ENCODE results near the gene RAP1GDS1. TPM values are rescaled to one million over a fixed set of nuclear protein-coding genes. Genes with fewer than 3 reads are reported as not detected.
A peak's percentile ranks its signal among the peaks of the same experiment; 100 is the strongest.

RAP1GDS1 gene
- total RNA-seq, 1 donor from 2014 or later: 49.4 TPM

GRCh38 chr4:98482503-98482846 lies 221.3 kb downstream of the RAP1GDS1 start:
- no peak for DNase-seq (ENCODE audit: low spot score)

GRCh38 chr4:98482847-98483806 lies 221.9 kb downstream of the RAP1GDS1 start:
- no peak for DNase-seq (ENCODE audit: low spot score)

- DNase-seq (ENCODE audit: low spot score): no peak
Observed at GRCh38 chr4:98484031-98484430, 222.8 kb downstream of the RAP1GDS1 start.

GRCh38 chr4:98485816-98486345 lies 224.7 kb downstream of the RAP1GDS1 start:
- DNase-seq (ENCODE audit: low spot score): no peak

- no peak for DNase-seq (ENCODE audit: low spot score)
Observed at GRCh38 chr4:98490251-98490650, 229.1 kb downstream of the RAP1GDS1 start.

GRCh38 chr4:98491899-98492559 lies 230.8 kb downstream of the RAP1GDS1 start:
- DNase-seq (ENCODE audit: low spot score): peak; percentile 78

GRCh38 chr4:98493296-98493695 lies 232.1 kb downstream of the RAP1GDS1 start:
- DNase-seq (ENCODE audit: low spot score): no peak

Other genes starting within 250 kb of the RAP1GDS1 start
- 3.4 TPM for gene STPG2, start 117.9 kb upstream of the RAP1GDS1 start, total RNA-seq (ENCODE audit: insufficient read depth, low replicate concordance)

Measured in umbilical cord (tissue), 2 donors.